Measurements from ENCODE around the gene GPR152.

DNA sequence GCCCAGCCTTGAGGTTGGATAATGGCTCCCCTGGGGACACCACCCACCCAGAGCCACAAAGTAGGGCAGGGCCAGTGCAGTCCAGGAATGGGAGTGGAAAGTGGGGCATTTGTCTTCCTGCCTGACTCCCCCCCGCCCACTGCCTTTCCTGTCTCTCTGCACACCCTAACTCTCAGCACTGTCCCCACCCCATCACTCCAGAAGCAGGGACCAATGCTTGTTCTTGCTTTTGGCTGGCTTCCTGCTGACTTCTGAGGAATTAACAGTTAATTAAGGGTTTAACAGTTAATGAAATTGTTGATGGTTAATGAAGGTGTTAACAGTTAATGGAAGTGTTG lies 47.9 kb upstream of the GPR152 start:
- TF ChIP-seq CTCF (IDR thresholded peaks at IDR 0.05) (no peak), POLR2A (IDR thresholded peaks at IDR 0.05) (no peak)

Data from right lobe of liver (tissue), 4 donors.